Measurements from ENCODE around the gene CEP290.
A peak's percentile ranks its signal among the peaks of the same experiment; 100 is the strongest.
"Not testable (repeated sequence)": the region's sequence is repeated elsewhere in the genome, so short reads cannot be mapped to it uniquely, and the experiment has no call there.

The CEP290 gene

GRCh38 chr12:88144546-88145468 is 2.9 kb upstream of the CEP290 start:
- DNase-seq, result no peak

- DNase-seq, result no peak
Observed at GRCh38 chr12:88144037-88144436, 2.1 kb upstream of the CEP290 start.

GRCh38 chr12:88142610-88142991 is 713 bp upstream of the CEP290 start:
- DNase-seq, result peak in 3 of 5 donors; percentile 4 to 13 (median 7)

- DNase-seq, result no peak
Observed at GRCh38 chr12:88141425-88141773, 489 bp downstream of the CEP290 start.

GRCh38 chr12:88139711-88140110 is 2.2 kb downstream of the CEP290 start:
- not testable (repeated sequence) for DNase-seq

GRCh38 chr12:88133181-88133580 is 8.7 kb downstream of the CEP290 start:
- not testable (repeated sequence) for DNase-seq

GRCh38 chr12:88132392-88132791 is 9.5 kb downstream of the CEP290 start:
- no peak for DNase-seq

GRCh38 chr12:88127855-88128254 is 14.0 kb downstream of the CEP290 start:
- DNase-seq, result no peak

- DNase-seq, result no peak
Observed at GRCh38 chr12:88127099-88127498, 14.8 kb downstream of the CEP290 start.

- DNase-seq, result no peak
Observed at GRCh38 chr12:88122666-88123065, 19.2 kb downstream of the CEP290 start.

GRCh38 chr12:88113871-88114270 is 28.0 kb downstream of the CEP290 start:
- no peak for DNase-seq

GRCh38 chr12:88111074-88111652 is 30.7 kb downstream of the CEP290 start:
- DNase-seq, result peak in 1 of 5 donors; percentile 33

GRCh38 chr12:88108021-88108420 is 33.9 kb downstream of the CEP290 start:
- no peak for DNase-seq

GRCh38 chr12:88093573-88093972 is 48.3 kb downstream of the CEP290 start:
- DNase-seq, result no peak

- no peak for DNase-seq
Observed at GRCh38 chr12:88092771-88093170, 49.1 kb downstream of the CEP290 start.

- no peak for DNase-seq
Observed at GRCh38 chr12:88084210-88084609, 57.7 kb downstream of the CEP290 start.

GRCh38 chr12:88083634-88084033 is 58.3 kb downstream of the CEP290 start:
- no peak for DNase-seq

GRCh38 chr12:88081247-88081646 is 60.6 kb downstream of the CEP290 start:
- DNase-seq, result no peak

- no peak for DNase-seq
Observed at GRCh38 chr12:88067301-88067700, 74.6 kb downstream of the CEP290 start.

GRCh38 chr12:88063375-88063774 is 78.5 kb downstream of the CEP290 start:
- DNase-seq, result peak in 1 of 5 donors; percentile 5

GRCh38 chr12:88062474-88062873 is 79.4 kb downstream of the CEP290 start:
- no peak for DNase-seq

- no peak for DNase-seq
Observed at GRCh38 chr12:88058719-88059077, 83.2 kb downstream of the CEP290 start.

GRCh38 chr12:88057994-88058718 is 83.7 kb downstream of the CEP290 start:
- no peak for DNase-seq

- DNase-seq, result no peak
Observed at GRCh38 chr12:88056571-88056970, 85.3 kb downstream of the CEP290 start.
